ENCODE results near the gene EDIL3.
"Not testable (repeated sequence)": the region's sequence is repeated elsewhere in the genome, so short reads cannot be mapped to it uniquely, and the experiment has no call there.

EDIL3 gene

DNA sequence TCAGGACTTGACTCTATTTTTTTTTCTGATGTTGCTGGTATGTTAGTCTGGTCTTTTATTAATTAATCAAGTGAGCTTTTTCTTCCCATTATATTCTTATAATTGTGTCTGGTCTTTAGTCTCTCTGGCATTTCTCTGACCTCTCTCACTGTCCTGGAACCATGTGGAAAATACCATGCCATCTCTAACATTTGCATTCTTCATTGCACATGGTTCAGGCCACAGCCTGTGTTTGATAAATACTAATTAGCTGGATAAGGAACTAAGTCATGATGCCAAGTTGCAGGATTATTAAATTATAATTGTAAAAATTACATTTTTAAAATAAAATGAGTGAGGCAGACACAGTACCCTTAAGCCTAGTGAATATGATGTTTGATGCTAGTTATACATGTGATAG, 155.6 kb downstream of the EDIL3 start:
- in situ Hi-C loops (cut with HindIII; ENCODE audit: low pct_ligation_motif_present, low pct_unique_long_range_greater_than_20kb, low sequenced_read_pairs), result no loop called here
- no peak for DNase-seq

DNA sequence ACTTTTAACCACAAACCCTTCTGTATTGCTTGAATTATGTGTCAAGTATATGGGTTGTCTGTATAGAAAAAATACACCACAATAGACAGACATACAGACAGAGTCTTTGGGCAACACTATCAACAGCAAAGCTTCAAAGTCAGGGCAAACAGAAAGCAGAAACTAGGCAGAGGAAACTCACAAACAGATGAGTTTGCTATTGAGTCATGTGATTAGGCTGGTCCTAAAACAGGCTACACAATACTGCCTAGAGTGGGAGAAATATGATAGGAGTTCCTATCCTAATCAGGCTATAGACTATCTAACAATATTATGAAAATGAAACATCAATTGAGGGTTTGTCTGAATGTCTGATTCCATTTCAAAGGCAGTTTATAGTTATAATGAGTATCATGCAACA, 156.4 kb downstream of the EDIL3 start:
- in situ Hi-C loops (cut with HindIII; ENCODE audit: low pct_ligation_motif_present, low pct_unique_long_range_greater_than_20kb, low sequenced_read_pairs), result no loop called here
- DNase-seq, result no peak

DNA sequence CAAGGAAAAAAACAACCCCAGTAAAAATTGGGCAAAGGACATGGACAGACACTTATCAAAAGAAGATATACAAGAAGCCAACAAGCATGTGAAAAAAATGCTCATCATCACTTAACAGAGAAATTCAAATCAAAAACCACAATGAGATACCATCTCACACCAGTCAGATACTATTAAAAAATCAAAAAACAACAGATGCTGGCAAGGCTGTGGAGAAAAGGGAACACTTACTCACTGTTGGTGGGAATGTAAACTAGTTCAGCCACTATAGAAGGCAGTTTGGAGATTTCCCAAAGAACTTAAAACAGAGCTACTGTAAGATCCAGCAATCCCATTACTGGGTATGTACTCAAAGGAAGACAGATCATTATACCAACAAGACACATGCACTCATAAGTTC, 157.4 kb downstream of the EDIL3 start:
- in situ Hi-C loops (cut with HindIII; ENCODE audit: low pct_ligation_motif_present, low pct_unique_long_range_greater_than_20kb, low sequenced_read_pairs), result no loop called here
- DNase-seq, result no peak

DNA sequence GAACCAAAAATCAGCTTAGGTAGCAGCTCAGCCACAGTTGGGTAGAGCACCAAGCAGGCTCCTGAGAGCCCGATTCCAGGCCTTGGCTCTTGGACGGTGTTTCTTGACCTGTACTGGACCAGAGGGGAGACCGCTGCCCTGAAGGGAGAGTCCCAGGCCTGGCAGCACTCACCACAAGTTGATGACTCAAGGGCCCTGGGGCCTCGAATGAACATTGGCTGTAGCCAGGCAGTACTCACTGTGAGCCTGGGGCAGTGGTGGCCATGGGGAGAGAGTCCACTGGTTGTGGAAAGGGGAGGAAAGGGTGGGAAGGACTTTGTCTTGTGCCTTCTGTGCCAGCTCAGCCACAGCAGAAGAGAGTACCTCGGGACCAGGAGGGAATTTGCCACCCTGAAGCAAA, 166.1 kb downstream of the EDIL3 start:
- no peak for DNase-seq
- in situ Hi-C loops (cut with HindIII; ENCODE audit: low pct_ligation_motif_present, low pct_unique_long_range_greater_than_20kb, low sequenced_read_pairs), result no loop called here

DNA sequence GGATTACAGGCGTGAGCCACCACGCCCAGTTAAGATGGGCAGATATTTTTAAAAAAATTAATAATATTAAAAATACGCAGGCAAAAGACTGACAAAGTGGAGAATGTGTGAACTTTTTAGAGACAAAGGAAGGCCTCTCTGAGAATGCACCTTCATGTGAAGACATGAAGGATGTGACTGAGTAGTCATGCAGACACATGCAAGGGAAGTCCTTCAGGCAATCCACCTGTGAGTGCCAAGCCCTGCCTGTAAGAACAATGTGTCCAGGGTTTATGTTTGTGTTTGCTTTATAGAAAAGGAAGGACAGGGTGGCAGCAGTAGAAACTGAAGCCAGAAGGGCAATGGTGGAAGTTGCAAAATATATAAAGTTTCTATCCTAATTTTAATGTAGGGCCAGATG, 169.2 kb downstream of the EDIL3 start:
- in situ Hi-C loops (cut with HindIII; ENCODE audit: low pct_ligation_motif_present, low pct_unique_long_range_greater_than_20kb, low sequenced_read_pairs), result no loop called here
- no peak for DNase-seq

DNA sequence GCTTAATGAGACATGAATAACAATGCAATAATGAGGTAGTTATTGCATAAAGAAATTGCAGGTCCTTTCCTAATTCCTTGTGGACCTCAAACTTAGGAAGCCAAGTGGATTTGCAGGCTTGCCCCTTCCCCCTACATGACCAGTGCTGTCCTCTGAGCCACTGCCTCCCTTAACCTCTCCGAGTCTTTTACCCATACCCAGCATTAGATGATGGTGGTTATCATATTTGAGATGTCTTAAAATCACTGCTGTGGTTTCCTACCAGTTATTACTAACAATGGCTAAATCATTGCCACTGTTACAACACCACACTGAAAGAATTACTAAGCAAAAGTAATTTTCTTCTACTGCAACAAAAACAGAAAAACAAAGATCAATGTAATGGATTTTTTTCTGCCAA, 170.8 kb downstream of the EDIL3 start:
- no peak for DNase-seq
- in situ Hi-C loops (cut with HindIII; ENCODE audit: low pct_ligation_motif_present, low pct_unique_long_range_greater_than_20kb, low sequenced_read_pairs), result no loop called here

DNA sequence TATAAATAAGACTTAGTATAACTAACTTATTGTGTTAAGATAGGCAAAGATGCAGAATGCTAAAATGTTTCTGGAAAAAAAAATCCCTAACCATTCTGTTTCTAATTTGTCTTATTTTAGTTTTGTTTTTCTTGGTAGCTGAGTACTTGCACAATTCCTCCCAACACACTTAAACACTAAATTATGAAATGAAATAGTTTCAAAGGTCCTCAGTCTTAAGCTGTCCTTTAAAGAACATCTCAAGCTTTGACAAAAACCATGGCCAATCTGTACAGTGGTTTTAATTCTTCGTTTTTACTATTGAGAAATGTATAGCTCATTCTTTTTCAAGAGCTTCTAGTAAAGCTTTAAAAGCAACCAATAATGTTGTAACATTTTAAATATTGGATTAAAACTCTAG, 171.5 kb downstream of the EDIL3 start:
- DNase-seq, result no peak
- in situ Hi-C loops (cut with HindIII; ENCODE audit: low pct_ligation_motif_present, low pct_unique_long_range_greater_than_20kb, low sequenced_read_pairs), result no loop called here

DNA sequence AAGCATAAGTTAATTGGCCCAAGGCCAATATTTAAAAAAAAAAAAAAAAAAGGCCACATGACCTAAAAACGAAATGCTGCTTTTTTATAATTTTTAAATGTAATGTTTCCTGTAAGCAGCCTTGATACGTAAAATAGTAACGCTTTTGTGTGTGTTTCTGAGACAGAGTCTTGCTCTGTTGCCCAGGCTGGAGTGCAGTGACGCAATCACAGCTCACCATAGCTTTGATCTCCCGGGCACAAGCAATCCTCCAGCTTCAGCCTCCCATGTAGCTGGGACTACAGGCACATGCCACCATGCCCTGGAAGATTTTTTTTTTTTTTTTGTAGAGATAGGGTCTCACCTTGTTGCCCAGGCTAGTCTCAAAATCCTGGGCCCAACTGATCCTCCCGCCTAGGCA, 179.9 kb downstream of the EDIL3 start:
- in situ Hi-C loops (cut with HindIII; ENCODE audit: low pct_ligation_motif_present, low pct_unique_long_range_greater_than_20kb, low sequenced_read_pairs), result no loop called here
- DNase-seq, result no peak

DNA sequence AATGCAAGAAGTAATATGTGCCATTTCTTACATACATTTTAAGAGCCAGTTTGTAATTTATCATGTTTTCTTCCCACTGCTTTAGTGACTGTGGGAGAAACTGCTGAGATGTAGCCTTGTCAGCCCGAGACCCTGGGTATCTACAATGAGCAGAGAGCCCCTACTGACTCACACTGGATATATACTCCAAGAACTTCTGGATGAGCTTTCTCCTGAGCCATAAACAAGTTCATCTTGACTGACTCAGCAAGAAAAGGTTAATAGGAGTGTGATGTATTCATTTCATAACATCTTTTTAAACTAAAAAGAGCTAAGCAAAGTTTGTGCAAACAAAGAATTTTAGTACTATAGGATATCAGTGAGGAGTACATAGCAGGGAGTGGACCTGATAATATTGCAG, 182.5 kb downstream of the EDIL3 start:
- no peak for DNase-seq
- in situ Hi-C loops (cut with HindIII; ENCODE audit: low pct_ligation_motif_present, low pct_unique_long_range_greater_than_20kb, low sequenced_read_pairs), result no loop called here

DNA sequence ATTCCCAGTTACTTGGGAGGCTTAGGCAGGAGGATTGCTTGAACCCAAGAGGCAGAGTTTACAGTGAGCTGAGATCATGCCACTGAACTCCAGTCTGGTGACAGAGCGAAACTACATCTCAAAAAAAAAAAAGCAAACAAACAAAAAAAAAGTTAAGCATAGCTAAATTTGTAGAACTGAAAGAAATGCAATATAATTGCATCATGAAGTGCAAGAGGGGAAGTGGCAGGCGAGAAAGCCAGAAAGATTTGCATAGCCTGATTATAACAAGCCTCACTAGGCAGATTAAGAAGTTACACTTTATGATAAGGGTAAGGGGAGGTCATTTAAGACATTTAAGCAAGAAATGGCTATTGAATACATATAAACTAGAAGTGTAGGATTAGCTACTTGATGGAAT, 187.1 kb downstream of the EDIL3 start:
- in situ Hi-C loops (cut with HindIII; ENCODE audit: low pct_ligation_motif_present, low pct_unique_long_range_greater_than_20kb, low sequenced_read_pairs), result no loop called here
- no peak for DNase-seq

DNA sequence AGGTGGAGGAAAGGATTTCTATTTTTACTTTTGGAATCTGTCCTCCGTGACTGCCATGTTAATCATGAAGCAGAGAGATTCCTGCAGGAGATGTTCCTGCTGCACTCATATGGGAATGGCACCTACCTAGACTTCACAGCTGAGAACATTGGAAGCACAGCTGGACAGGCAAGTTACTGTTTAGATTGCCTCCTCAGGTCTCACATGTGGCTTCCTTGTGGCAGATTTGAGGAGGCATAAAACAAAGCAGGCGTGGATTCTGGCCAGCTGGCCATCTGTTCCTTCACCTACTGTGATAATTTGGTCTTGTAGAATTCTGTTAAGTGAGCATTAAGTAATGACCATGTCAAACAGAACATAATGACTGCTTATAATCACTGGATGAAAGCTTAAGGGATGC, 193.4 kb downstream of the EDIL3 start:
- in situ Hi-C loops (cut with HindIII; ENCODE audit: low pct_ligation_motif_present, low pct_unique_long_range_greater_than_20kb, low sequenced_read_pairs), result no loop called here
- no peak for DNase-seq

DNA sequence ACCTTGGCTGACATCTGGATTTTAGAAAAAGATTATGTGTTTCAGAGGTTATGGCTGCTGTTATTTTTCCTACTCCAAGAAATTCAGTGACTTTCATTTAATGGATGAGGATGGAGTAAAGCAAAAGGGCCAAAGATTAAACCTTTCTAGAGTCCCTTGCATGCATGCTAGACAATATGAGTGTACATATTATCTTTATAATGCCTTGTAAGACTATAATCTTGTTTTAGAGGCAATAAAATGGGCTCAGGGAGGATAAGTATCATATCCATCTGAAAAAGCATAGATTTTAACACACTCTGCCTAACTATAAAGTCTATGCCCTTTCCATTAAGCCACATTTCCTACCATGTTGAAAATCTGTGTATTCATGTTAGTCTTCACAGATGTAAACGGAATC, 199.8 kb downstream of the EDIL3 start:
- DNase-seq, result no peak
- in situ Hi-C loops (cut with HindIII; ENCODE audit: low pct_ligation_motif_present, low pct_unique_long_range_greater_than_20kb, low sequenced_read_pairs), result no loop called here

DNA sequence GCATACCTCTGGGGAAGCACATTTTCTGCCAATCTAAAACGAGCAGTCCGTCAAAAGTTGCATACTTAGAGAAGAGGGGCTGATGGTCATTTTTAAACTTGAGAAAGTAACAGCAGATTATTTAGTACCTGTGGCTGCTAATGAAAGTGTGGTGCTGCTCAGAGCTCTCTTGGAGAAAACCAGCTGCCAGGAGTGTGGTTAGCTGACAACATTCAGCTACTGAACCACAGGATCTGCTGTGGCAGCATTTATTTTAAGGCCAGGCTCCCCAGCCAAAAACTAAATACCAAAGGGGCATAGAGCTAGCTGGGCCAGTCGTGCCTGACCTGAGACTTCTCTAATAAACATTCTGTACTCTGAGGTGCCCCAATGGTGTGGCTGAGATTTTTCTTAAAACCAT, 203.6 kb downstream of the EDIL3 start:
- in situ Hi-C loops (cut with HindIII; ENCODE audit: low pct_ligation_motif_present, low pct_unique_long_range_greater_than_20kb, low sequenced_read_pairs), result no loop called here
- DNase-seq, result no peak

DNA sequence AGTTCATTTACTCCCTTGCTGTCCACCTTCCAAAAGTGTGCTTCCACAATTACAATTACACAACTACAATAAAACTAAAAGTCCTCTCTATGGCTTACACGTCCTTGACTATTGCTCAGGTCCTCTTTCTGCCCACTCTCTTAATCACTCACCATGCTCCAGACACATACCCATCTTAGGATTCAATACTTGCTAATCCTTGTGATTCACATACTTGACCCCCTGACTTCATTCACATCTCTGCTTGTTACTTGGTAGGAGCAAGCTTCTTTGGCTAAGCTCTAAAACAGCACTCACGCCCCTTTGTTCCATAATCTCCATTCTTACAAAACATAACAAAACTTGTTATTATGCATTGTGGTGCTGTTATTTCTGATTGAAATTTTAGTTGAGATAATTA, 215.8 kb downstream of the EDIL3 start:
- in situ Hi-C loops (cut with HindIII; ENCODE audit: low pct_ligation_motif_present, low pct_unique_long_range_greater_than_20kb, low sequenced_read_pairs), result no loop called here
- no peak for DNase-seq

DNA sequence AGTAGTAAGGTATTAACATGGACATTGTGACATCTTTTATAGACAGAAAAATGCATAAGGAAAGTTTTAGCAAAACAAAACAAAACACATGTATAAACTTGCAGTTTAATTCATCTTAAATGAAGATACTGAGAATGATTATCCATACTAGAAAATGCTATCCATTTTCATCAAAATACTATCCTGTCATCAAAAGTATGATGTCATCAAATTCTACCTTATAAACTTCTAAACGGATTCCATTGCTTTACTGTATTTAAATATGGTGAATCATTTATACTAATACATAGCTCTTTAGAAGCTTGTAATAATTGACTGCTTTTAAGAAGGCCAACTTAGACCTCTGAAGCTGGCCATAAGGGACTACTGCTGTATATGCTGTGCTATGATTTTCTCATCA, 221.0 kb downstream of the EDIL3 start:
- in situ Hi-C loops (cut with HindIII; ENCODE audit: low pct_ligation_motif_present, low pct_unique_long_range_greater_than_20kb, low sequenced_read_pairs), result no loop called here

DNA sequence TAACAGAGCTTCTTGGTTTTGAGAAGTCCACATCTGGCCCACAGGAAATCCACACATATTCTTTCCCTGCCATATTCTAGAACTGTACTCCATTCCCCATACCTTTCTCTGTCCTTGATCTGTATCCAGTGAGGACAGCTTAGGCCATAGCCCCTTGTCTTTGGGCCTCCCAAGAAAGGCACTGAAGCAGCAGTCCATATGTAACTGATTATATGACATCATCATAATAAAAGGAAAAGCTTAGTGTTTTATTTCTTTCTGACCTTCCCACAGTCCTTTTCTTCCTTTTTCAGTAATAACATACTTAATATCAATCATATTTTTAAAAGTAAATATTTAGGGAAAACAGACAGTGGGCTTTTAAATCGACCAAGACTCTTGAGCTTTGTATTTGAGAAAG, 222.0 kb downstream of the EDIL3 start:
- in situ Hi-C loops (cut with HindIII; ENCODE audit: low pct_ligation_motif_present, low pct_unique_long_range_greater_than_20kb, low sequenced_read_pairs), result no loop called here
- DNase-seq, result no peak

More for the DNA sequence above, 221.0 kb downstream of the EDIL3 start:
- no peak for DNase-seq

DNA sequence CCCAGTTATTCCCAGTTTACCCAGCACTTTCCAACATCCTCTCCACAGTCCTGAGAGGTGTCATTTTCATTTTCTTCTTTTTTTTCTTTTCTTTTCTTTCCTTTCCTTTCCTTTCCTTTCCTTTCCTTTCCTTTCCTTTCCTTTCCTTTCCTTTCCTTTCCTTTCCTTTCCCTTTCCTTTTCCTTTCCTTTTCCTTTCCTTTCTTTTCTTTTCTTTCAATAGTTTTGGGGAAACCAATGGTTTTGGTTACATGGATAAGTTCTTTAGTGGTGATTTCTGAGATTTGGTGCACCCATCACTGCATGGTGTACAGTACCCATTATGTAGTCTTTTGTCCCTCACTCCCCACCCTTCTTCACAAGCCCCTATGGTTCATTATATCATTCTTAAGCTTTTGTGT, 224.0 kb downstream of the EDIL3 start:
- in situ Hi-C loops (cut with HindIII; ENCODE audit: low pct_ligation_motif_present, low pct_unique_long_range_greater_than_20kb, low sequenced_read_pairs); DNase-seq: not testable (repeated sequence)

DNA sequence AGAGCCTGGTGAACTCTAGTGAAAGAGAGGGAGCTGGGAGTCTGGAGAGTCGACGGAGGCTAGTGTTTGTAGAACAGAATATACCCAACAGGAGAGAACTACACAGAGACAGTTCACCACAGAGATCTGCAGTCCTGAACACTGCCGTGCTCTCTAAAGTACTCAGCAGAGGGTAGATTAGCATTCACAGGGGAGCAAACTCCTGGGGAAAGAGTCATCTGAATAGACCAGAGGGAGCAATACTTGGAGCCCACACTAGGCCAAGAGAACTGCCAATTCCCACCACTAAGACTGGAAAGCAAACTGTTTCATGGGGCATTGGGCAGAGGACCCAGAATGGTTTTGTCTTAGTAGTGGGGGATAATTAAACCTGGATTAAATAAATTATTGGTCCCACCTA, 235.6 kb downstream of the EDIL3 start:
- DNase-seq, result no peak
- in situ Hi-C loops (cut with HindIII; ENCODE audit: low pct_ligation_motif_present, low pct_unique_long_range_greater_than_20kb, low sequenced_read_pairs), result no loop called here

DNA sequence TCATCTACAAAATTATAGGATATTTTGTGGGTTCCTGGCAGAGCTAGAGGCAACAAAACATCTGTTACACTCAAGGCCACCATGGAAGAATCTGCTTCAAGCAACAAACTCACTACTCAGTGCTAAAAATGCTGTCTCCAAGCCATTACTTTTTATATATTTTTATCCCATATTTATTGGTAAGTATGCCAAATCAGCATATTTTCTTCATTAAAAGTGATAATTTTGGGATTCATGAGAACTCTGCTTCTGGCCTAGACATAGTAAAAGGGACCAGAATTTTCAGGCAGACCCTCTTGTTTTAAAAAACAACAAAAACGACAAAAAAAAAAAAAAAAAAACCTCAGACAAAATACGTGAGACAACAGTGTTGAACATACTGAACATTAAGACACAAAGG, 236.0 kb downstream of the EDIL3 start:
- in situ Hi-C loops (cut with HindIII; ENCODE audit: low pct_ligation_motif_present, low pct_unique_long_range_greater_than_20kb, low sequenced_read_pairs), result no loop called here
- no peak for DNase-seq

DNA sequence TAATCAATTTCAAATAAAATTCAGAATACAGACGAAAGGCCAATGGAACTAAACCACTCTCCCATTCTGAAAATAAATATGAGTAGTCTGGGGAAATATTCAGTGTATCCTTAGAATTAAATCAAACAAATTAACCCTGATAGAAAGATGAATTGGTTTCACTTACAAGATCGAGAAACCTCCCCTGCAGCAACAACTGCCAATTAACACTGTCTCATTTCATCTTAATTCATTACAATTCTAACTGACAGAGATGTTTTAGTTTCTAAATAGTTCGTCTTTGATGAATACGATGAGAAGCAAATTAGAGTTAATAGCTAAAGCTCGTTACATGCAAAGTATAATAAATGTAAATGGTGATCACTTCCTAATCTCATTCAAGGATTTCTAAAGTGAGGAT, 247.1 kb downstream of the EDIL3 start:
- in situ Hi-C loops (cut with HindIII; ENCODE audit: low pct_ligation_motif_present, low pct_unique_long_range_greater_than_20kb, low sequenced_read_pairs), result no loop called here
- no peak for DNase-seq

DNA sequence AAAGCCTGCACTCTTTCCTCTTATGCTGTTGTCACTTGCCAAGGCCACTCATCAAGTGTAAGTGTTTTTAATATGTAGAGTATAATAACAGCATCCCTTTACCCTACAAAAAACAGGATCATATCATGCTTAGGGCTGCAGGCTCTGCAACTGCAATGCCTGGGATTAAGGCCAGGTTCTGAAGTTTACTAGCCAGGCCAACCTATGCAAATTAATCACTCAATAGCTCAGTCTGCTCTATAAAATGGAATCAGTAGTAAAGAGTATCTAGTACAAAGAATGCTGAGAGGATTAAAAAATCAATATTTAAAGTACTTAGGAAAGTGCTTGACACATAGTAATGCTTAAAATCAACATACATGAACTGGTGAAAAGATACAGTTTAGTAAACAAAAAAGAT, 253.3 kb downstream of the EDIL3 start:
- no peak for DNase-seq
- in situ Hi-C loops (cut with HindIII; ENCODE audit: low pct_ligation_motif_present, low pct_unique_long_range_greater_than_20kb, low sequenced_read_pairs), result no loop called here

All from ACHN (cell line).